ENCODE data around the gene ISYNA1. TPM values are rescaled to one million over a fixed set of nuclear protein-coding genes. Genes with fewer than 3 reads are reported as not detected.

The ISYNA1 gene
- total and polyA plus RNA-seq, 2 of the 13 experiments (the other 11 are each of a cell fraction or from before 2014, with no cell fraction given): 29.6 to 48.5 TPM

- TF ChIP-seq ZNF407 (CRISPR knock-in tag; IDR thresholded peaks at IDR 0.05; ENCODE audit: not compliant biosample characterization) (no peak), JARID2 (CRISPR knock-in tag; IDR thresholded peaks at IDR 0.05; ENCODE audit: insufficient replicate concordance) (no peak), CENPT (CRISPR knock-in tag; IDR thresholded peaks at IDR 0.05; ENCODE audit: low read depth) (no peak), PCBP2 (optimal IDR thresholded peaks at IDR 0.05; ENCODE audit: low read depth, low read length, poor library complexity, severe bottlenecking) (no peak)
Measured at GRCh38 chr19:18470787-18471186, 32.9 kb upstream of the ISYNA1 start (continued).
